HEK293 (cell line): ENCODE data around the gene NCKAP5.
A peak's percentile ranks its signal among the peaks of the same experiment; 100 is the strongest.

Experiments
- CTCF ChIA-PET: fragments of 350-600 bp; formaldehyde crosslinking; extraction: SDS; loops from one replicate; lab custom pipeline; 2021; ENCODE audit warnings: antibody characterized with exemption; lab: Yijun Ruan, JAX
- POLR2A ChIA-PET: fragments of 300-600 bp; formaldehyde crosslinking; extraction: SDS; loops from one replicate; lab custom pipeline; 2020; ENCODE audit warnings: antibody characterized with exemption, inconsistent platforms; lab: Yijun Ruan, JAX
- H3K27ac ChIP-seq: fragments of 200-500 bp; sonication (Bioruptor generic); 2 replicates; pipeline ENCODE4 v1.5.1; 2014; ENCODE audit warnings: low read depth, low read length, control low read depth, inconsistent platforms; ENCODE audit errors: extremely low read depth
- H3K36me3 ChIP-seq, 2 experiments: fragments of 200-500 bp in 1 of 2; sonication (Bioruptor generic) in 1 of 2; 1 replicate in 1 of 2; 2 replicates in 1 of 2; pipeline ENCODE4 v1.5.1; 2014 to 2017; ENCODE audit warnings: inconsistent platforms in 2 of 2, low read length in 2 of 2; ENCODE audit not compliant: control insufficient read depth in 2 of 2, insufficient read depth in 1 of 2
- H3K4me1 ChIP-seq: fragments of 200-500 bp; sonication (Bioruptor generic); 2 replicates; pipeline ENCODE4 v1.5.1; 2014; ENCODE audit warnings: mild to moderate bottlenecking, low read length, inconsistent platforms; ENCODE audit not compliant: control insufficient read depth, insufficient read depth
- H3K4me3 ChIP-seq: 2 replicates; pipeline ENCODE4 v1.5.1; 2011; ENCODE audit warnings: low read depth, mild to moderate bottlenecking, control low read depth, low read length, moderate library complexity
- H3K9me3 ChIP-seq: fragments of 200-500 bp; sonication (Bioruptor generic); 2 replicates; pipeline ENCODE4 v1.5.1; 2014; ENCODE audit warnings: low read depth, low read length, inconsistent platforms; ENCODE audit not compliant: control insufficient read depth, insufficient read depth
- AEBP2 ChIP-seq: fragments of 450-650 bp; formaldehyde crosslinking; IDR thresholded peaks from 2 replicates; pipeline ENCODE4 v1.5.1; 2016; ENCODE audit warnings: missing biosample characterization, missing genetic modification characterization, borderline replicate concordance
- GLIS1 ChIP-seq: fragments of 450-650 bp; formaldehyde crosslinking; IDR thresholded peaks from 2 replicates; pipeline ENCODE4 v1.5.1; 2016; ENCODE audit warnings: missing biosample characterization, missing genetic modification characterization
- GLIS2 ChIP-seq: fragments of 450-650 bp; formaldehyde crosslinking; IDR thresholded peaks from 2 replicates; pipeline ENCODE4 v1.5.1; 2016; ENCODE audit warnings: missing biosample characterization, missing genetic modification characterization
- HOXA7 ChIP-seq: sonication (generic); formaldehyde crosslinking; IDR thresholded peaks from 2 replicates; pipeline ENCODE4 v1.8.1; 2022; ENCODE audit warnings: missing genetic modification reagents, borderline replicate concordance
- HOXC10 ChIP-seq: sonication (generic); formaldehyde crosslinking; IDR thresholded peaks from 2 replicates; pipeline ENCODE4 v1.8.1; 2023; ENCODE audit warnings: mild to moderate bottlenecking, missing genetic modification reagents
- IKZF3 ChIP-seq: fragments of 450-650 bp; IDR thresholded peaks from 2 replicates; pipeline ENCODE4 v1.5.0; 2018; ENCODE audit warnings: missing biosample characterization, mild to moderate bottlenecking, missing genetic modification characterization, moderate library complexity
- PRDM6 ChIP-seq: fragments of 450-650 bp; formaldehyde crosslinking; IDR thresholded peaks from 2 replicates; pipeline ENCODE4 v1.5.1; 2017; ENCODE audit warnings: missing biosample characterization, missing genetic modification characterization
- REST ChIP-seq: fragments of 450-650 bp; formaldehyde crosslinking; IDR thresholded peaks from 2 replicates; pipeline ENCODE4 v1.5.1; 2016; ENCODE audit warnings: missing biosample characterization, missing genetic modification characterization
- SCRT1 ChIP-seq: fragments of 450-650 bp; formaldehyde crosslinking; IDR thresholded peaks from 2 replicates; pipeline ENCODE4 v1.5.1; 2016; ENCODE audit warnings: missing biosample characterization, missing genetic modification characterization, borderline replicate concordance
- SCRT2 ChIP-seq: fragments of 450-650 bp; formaldehyde crosslinking; IDR thresholded peaks from 2 replicates; pipeline ENCODE4 v1.5.1; 2016; ENCODE audit warnings: missing biosample characterization, missing genetic modification characterization
- WT1 ChIP-seq: fragments of 450-650 bp; formaldehyde crosslinking; IDR thresholded peaks from 2 replicates; pipeline ENCODE4 v1.5.1; 2016; ENCODE audit warnings: missing biosample characterization, missing genetic modification characterization
- YY2 ChIP-seq: fragments of 450-650 bp; formaldehyde crosslinking; IDR thresholded peaks from 2 replicates; pipeline ENCODE4 v1.5.1; 2016; ENCODE audit warnings: missing biosample characterization, missing genetic modification characterization
- ZNF10 ChIP-seq: fragments of 450-650 bp; formaldehyde crosslinking; IDR thresholded peaks from 2 replicates; pipeline ENCODE4 v1.5.1; 2017; ENCODE audit warnings: missing biosample characterization, missing genetic modification characterization
- ZNF138 ChIP-seq: fragments of 450-650 bp; formaldehyde crosslinking; IDR thresholded peaks from 2 replicates; pipeline ENCODE4 v1.5.1; 2016; ENCODE audit warnings: missing biosample characterization, missing genetic modification characterization, borderline replicate concordance
- ZNF169 ChIP-seq: fragments of 450-650 bp; formaldehyde crosslinking; IDR thresholded peaks from 2 replicates; pipeline ENCODE4 v1.5.1; 2016; ENCODE audit warnings: missing biosample characterization, missing genetic modification characterization
- ZNF174 ChIP-seq: fragments of 450-650 bp; formaldehyde crosslinking; IDR thresholded peaks from 2 replicates; pipeline ENCODE4 v1.5.0; 2017; ENCODE audit warnings: missing biosample characterization, mild to moderate bottlenecking, missing genetic modification characterization
- ZNF23 ChIP-seq: fragments of 450-650 bp; formaldehyde crosslinking; IDR thresholded peaks from 2 replicates; pipeline ENCODE4 v1.5.1; 2016; ENCODE audit warnings: missing biosample characterization, missing genetic modification characterization, borderline replicate concordance
- ZNF292 ChIP-seq: fragments of 450-650 bp; formaldehyde crosslinking; IDR thresholded peaks from 2 replicates; pipeline ENCODE4 v1.5.1; 2016; ENCODE audit warnings: low read depth, missing biosample characterization, missing genetic modification characterization, borderline replicate concordance
- ZNF416 ChIP-seq: fragments of 450-650 bp; formaldehyde crosslinking; IDR thresholded peaks from 2 replicates; pipeline ENCODE4 v1.5.1; 2016; ENCODE audit warnings: missing biosample characterization, missing genetic modification characterization
- ZNF423 ChIP-seq: fragments of 450-650 bp; formaldehyde crosslinking; IDR thresholded peaks from 2 replicates; pipeline ENCODE4 v1.5.1; 2016; ENCODE audit warnings: missing biosample characterization, missing genetic modification characterization
- ZNF473 ChIP-seq: fragments of 450-650 bp; formaldehyde crosslinking; IDR thresholded peaks from 2 replicates; pipeline ENCODE4 v1.5.1; 2017; ENCODE audit warnings: missing biosample characterization, missing genetic modification characterization
- ZNF571 ChIP-seq: fragments of 450-650 bp; formaldehyde crosslinking; IDR thresholded peaks from 2 replicates; pipeline ENCODE4 v1.5.0; 2017; ENCODE audit warnings: missing biosample characterization, missing genetic modification characterization
- ZNF692 ChIP-seq: fragments of 450-650 bp; formaldehyde crosslinking; IDR thresholded peaks from 2 replicates; pipeline ENCODE4 v1.5.1; 2016; ENCODE audit warnings: missing biosample characterization, missing genetic modification characterization
- ZSCAN4 ChIP-seq: fragments of 450-650 bp; formaldehyde crosslinking; IDR thresholded peaks from 2 replicates; pipeline ENCODE4 v1.5.1; 2017; ENCODE audit warnings: missing biosample characterization, missing genetic modification characterization

The NCKAP5 gene

GRCh38 chr2:133324150-133324561 is 244.1 kb downstream of the NCKAP5 start:
- H3K27ac ChIP-seq: no peak overlapping the region
- H3K4me1 ChIP-seq: no peaks in the 10 kb centered on the region
- TF ChIP-seq WT1 (tag by site-specific recombination) (no peak), GLIS1 (0 out of 2 replicates have a peak, but pooled peaks have one; percentile 23), PRDM6 (peak; percentile 65), ZNF473 (tag by site-specific recombination) (no peak)
- no peaks in the 10 kb centered on the region for H3K36me3 ChIP-seq
- ChIA-PET CTCF (no interaction called here), POLR2A (no interaction called here)
- no peaks in the 10 kb centered on the region for H3K9me3 ChIP-seq
- no peak overlapping the region for H3K4me3 ChIP-seq

- no peaks in the 10 kb centered on the region for H3K9me3 ChIP-seq
- H3K4me1 ChIP-seq: no peaks in the 10 kb centered on the region
- no peak overlapping the region for H3K4me3 ChIP-seq
- CTCF ChIA-PET: no interaction called here
- POLR2A ChIA-PET: no interaction called here
- no peak overlapping the region for H3K27ac ChIP-seq
- no peaks in the 10 kb centered on the region for H3K36me3 ChIP-seq
- no peak for TF ChIP-seq ZNF571
- TF ChIP-seq ZNF174 (tag by site-specific recombination): no peak
- no peak for TF ChIP-seq ZSCAN4 (tag by site-specific recombination)
- TF ChIP-seq ZNF169: no peak
- TF ChIP-seq SCRT1: peak; percentile 74; the same call in 1 of the 2 replicates
- TF ChIP-seq SCRT2 (tag by site-specific recombination): peak; percentile 75
- TF ChIP-seq ZNF423 (tag by site-specific recombination): no peak
- no peak for TF ChIP-seq YY2 (tag by site-specific recombination)
- no peak for TF ChIP-seq ZNF416 (tag by site-specific recombination)
- no peak for TF ChIP-seq HOXC10 (CRISPR knock-in tag)
- TF ChIP-seq GLIS2 (tag by site-specific recombination): no peak
- no peak for TF ChIP-seq HOXA7
- no peak for TF ChIP-seq ZNF692
- TF ChIP-seq AEBP2: no peak
- no peak for TF ChIP-seq ZNF23 (tag by site-specific recombination)
Observed at GRCh38 chr2:133322909-133323308, 245.4 kb downstream of the NCKAP5 start.

- POLR2A ChIA-PET: no interaction called here
- H3K9me3 ChIP-seq: no peaks in the 10 kb centered on the region
- no peak overlapping the region for H3K4me3 ChIP-seq
- H3K36me3 ChIP-seq: no peaks in the 10 kb centered on the region
- CTCF ChIA-PET: no interaction called here
- no peaks in the 10 kb centered on the region for H3K4me1 ChIP-seq
- H3K27ac ChIP-seq: no peak overlapping the region
- no peak for TF ChIP-seq IKZF3 (tag by site-specific recombination)
- TF ChIP-seq ZNF292: no peak
- no peak for TF ChIP-seq ZNF10
- no peak for TF ChIP-seq REST (tag by site-specific recombination)
- TF ChIP-seq ZNF138 (tag by site-specific recombination): no peak
Observed at GRCh38 chr2:133317178-133317577, 251.1 kb downstream of the NCKAP5 start.
